NCI-H1930 (cell line): ENCODE data around the gene CELA2A.
"Not testable (repeated sequence)": the region's sequence is repeated elsewhere in the genome, so short reads cannot be mapped to it uniquely, and the experiment has no call there.

Source experiments
- DNase-seq, 2 experiments: peaks; one replicate each; lab custom pipeline; 2025; lab: John Stamatoyannopoulos, UW

The CELA2A gene

DNA sequence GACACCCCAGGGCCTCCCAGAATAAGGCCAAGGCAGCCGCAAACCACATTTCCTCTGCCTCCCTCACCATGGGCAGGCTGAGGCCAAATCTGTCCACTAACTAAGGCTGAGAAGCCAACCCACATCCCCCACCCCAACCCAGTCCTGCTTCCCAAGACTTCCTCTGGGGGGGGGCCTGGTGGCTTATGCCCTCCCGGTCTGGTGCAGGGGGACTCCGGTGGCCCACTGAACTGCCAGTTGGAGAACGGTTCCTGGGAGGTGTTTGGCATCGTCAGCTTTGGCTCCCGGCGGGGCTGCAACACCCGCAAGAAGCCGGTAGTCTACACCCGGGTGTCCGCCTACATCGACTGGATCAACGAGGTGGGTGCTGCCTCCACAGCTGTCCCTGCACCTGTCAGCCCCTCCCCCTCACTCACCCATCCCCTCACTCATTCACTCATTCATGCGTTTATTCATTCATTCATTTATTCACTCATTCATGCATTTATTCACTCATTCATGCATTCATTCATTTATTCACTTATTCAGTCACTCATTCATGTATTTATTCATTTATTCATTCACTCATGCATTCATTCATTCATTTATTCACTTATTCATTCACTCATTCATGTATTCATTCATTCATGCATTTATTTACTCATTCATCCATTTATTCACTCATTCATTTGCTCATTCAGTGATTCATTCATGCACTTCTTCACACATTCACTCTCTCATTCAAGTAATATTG is 11.0 kb upstream of the CELA2A start:
- DNase-seq: no peak

DNA sequence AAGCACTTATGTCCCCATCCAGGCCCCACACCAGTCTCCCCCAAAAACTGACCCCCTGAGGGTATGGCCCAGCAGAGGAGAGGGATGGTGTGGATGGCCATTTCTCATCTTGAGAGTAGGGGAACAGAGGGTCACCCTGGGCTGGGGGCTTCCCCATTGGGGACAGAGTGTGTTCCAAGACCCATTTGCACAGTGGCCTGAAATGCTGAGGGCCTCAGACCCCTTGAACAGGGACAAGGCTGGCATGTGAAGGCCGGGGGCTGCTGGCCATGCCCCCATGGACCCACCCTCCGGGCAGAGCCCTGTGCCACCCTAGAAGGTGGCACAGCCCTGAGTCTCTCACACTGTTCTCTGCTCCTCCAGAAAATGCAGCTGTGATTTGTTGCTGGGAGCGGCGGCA is 10.3 kb upstream of the CELA2A start:
- DNase-seq: no peak

- no peak for DNase-seq
Observed at GRCh38 chr1:15448877-15449462, 7.6 kb upstream of the CELA2A start.

GRCh38 chr1:15449567-15449966 is 7.0 kb upstream of the CELA2A start:
- DNase-seq: no peak

DNA sequence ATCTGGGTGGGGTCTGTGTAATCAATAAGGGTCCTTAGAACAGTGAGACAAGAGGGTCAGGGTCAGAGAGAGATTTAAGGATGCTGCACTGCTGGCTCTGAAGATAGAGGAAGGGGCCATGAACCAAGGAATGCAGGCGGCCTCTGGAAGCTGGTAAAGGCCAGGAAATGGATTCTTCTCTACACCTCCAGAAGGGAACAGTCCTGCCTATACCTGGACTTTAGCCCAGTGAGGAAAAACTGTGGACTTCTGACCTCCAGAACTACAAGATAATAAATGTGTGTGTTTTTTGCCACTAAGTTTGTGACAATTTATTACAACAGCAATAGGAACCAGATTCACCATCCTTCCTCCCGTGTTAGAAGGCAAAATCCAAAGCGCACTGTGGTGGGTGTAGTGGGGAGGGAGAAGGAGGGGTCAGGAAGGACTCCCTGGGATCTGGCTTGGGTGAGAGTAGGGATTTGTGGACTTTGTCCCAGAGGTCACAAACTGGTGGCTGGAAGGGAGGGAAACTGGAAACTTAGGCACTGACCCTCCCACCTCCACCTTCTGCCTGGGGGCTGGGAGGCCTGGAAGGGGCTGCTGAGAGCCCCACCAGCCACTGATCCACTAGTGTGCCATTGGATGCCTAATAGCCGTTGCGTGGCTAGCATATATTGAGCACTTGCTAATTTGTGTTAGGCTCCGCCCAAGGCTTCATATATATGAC is 5.4 kb upstream of the CELA2A start:
- DNase-seq: no peak

- DNase-seq: no peak
Observed at GRCh38 chr1:15452216-15452615, 4.3 kb upstream of the CELA2A start.

GRCh38 chr1:15452866-15453571 is 3.5 kb upstream of the CELA2A start:
- DNase-seq: no peak

GRCh38 chr1:15453734-15454133 is 2.8 kb upstream of the CELA2A start:
- DNase-seq: no peak

DNA sequence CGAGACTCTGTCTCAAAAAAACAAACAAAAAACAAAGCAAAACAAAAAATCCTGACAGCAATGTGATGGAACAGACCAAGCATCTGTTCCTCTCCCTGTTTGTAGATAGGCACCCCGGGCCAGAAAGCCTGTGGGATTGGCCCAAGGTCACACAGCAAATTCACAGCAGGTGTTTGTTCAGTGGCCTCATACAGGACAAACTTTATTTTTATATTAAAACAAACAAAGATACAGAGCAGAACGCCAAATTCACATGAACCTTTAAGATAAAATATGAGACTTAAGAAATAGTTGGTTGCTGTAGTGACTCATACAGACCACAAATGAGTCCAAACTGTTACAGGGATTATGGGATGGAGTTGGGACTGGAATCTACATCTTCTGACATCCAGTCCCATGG is 2.3 kb upstream of the CELA2A start:
- no peak for DNase-seq

DNA sequence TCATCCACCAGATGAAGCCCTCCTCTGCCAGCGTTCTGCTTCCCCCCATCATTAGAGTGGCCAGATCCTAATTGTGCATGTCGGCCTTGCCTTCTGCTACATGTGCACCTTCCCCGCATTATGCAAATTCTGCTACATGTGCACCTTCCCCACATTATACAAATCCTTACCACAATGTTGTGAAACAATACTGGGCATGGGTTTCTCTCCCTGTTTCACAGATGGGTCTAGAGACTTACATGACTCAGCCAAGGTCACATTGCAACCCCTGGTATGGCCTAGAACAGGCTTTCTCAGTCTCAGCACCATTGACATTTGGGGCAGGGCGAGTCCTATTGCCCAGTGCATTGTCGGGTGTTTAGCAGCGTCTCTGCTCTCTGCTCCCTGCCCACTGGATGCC is 1.0 kb upstream of the CELA2A start:
- DNase-seq: no peak

DNA sequence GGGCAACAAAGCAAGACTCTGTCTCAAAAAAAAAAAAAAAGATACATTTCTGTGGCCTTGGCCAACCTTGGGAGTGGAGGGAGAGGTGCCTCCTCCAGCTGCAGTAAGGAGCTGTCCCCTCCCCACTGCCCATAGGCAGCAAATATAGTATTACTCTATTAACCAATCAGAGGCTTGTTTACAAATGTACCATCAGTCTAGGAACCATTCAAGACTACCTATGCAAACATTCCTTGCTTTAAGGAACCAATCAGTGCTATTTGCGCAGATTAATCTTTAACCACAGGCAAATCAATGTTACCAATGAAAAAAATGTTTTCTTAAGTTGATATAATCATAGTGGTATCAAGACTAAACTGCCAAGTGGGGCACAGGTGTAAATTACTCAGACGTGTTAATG is 1.1 kb downstream of the CELA2A start:
- no peak for DNase-seq

DNA sequence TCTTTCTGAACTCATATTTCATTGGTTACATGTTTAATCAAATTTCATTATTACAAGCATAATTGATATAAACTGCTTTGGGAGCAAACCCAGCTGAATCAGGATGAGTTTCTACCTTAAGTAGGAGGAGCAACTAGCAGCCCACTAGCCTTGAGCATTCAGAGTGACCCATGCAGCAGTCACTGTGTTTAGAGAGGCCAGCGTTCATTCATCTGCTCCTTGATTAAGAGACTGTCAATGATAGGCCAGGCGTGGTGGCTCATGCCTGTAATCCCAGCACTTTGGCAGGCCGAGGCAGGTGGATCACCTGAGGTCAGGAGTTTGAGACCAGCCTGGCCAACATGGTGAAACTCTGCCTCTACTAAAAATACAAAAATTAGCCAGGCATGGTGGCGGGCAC is 1.9 kb downstream of the CELA2A start:
- not testable (repeated sequence) for DNase-seq

DNA sequence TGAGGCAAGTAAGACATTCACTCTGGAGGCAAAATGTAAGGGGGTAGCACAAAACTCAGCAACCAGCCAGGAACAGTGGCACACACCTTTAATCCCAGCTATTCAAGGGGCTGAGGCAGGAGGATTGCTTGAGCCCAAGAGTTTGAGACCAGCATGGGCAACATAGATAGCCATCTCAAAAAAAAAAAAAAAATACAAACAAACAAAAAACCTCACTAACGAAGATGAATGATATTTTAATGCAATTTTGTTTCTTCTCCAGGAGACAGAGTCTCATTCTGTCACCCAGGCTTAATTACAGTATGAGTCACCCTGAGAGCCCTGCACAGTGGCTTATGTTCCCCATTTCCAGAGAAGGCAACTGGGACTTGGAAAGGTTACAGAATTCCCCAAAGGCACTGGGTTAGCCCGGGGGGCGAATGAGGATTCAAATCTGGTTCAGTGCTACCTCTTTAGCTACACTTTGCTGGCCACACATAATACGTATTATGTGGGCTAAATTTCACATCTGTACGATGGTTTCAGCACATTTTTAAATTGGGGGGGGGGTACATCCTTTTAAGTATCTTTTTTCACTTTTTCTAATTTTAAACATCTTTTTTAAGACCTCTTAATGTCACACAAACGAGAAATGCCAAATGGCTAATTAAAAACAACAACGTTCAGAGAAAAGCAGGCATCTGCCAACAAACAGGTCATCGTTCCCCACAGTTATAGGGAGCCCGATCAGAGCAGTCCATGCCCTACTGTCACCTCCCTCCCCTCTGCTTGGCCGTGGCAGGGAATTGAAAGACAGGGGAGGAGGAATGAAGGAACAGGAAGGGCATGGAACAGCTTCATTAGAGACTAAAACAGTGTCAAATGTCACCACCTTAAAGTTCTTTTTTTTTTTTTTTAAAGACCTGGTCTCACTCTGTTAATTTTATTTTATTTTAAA is 3.5 kb downstream of the CELA2A start:
- no peak for DNase-seq

DNA sequence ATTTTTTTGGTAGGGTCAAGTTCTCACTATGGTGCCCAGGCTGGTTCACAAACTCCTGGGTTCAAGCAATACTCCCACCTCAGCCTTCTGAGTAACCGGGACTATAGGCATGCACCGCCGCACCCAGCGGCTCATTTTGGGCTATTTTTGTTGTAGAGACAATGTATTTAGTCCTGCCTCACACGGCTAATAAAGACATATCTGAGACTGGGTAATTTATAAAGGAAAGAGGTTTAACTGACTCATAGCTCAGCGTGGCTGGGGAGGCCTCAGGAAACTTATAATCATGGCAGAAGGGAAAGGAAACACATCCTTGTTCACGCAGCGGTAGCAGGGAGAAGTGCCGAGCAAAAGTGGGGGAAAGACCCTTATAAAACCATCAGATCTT is 4.2 kb downstream of the CELA2A start:
- DNase-seq: no peak

DNA sequence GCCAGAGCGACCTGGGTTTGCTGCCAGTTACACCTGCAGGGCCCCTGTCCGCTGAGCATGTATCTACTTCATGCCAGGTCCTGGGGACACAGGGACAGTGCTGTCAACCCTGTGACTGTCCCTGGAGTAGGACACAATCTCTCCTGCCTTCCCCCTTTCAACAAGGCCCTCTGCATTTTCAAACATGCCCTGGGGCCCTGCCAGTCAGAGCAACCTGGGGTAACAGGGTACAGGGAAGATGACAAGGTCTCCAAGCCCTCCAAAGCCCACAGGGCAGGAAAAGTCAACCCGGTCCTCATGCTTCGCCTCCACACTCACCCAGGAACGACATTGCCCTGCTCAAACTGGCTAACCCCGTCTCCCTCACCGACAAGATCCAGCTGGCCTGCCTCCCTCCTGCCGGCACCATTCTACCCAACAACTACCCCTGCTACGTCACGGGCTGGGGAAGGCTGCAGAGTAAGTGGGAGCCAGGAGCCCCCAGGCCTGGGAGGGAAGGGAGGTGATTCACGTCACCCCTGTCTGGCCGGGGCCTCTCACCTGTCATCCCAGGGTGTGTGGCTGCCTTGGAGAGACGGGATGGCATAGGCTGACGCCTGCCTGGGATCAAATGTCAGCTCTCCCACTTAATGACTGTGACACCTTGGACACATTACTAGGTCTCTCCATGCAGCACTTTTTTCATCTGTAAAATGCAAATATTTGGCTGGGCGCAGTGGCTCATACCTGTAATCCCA is 6.7 kb downstream of the CELA2A start:
- not testable (repeated sequence) for DNase-seq

DNA sequence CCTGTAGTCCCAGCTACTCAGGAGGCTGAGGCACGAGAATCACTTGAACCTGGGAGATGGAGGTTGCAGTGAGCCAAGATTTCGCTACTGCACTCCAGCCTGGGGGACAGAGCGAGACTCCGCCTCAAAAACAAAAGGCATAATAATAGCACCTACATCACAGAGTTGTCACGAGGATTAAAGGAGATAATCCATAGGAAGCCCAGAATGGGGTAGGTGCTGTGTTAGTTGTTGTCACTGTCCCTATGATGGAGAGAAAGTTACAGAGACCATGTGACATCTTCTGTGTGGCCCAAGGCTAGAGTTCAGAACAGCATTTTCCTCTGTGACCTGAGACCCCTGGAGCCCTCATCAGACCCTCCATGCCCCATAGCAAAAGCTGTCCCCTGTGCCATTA is 7.4 kb downstream of the CELA2A start:
- not testable (repeated sequence) for DNase-seq

- no peak for DNase-seq
Observed at GRCh38 chr1:15465674-15466073, 9.1 kb downstream of the CELA2A start.

GRCh38 chr1:15466955-15467625 is 10.6 kb downstream of the CELA2A start:
- DNase-seq: not testable (repeated sequence)

- DNase-seq: no peak
Observed at GRCh38 chr1:15468145-15468544, 11.6 kb downstream of the CELA2A start.

- DNase-seq: no peak
Observed at GRCh38 chr1:15469361-15469760, 12.8 kb downstream of the CELA2A start.
